ENCODE results near the gene PAGR1.
A peak's percentile ranks its signal among the peaks of the same experiment; 100 is the strongest.
"Not testable (repeated sequence)": the region's sequence is repeated elsewhere in the genome, so short reads cannot be mapped to it uniquely, and the experiment has no call there.

Gene PAGR1

GRCh38 chr16:29815793-29816693 lies at the start of gene PAGR1:
Gene PAGR1, plus strand, starts transcription at chr16:29816152. Its CDS starts 374 bp downstream, at chr16:29816526.
- peak; percentile 100 for DNase-seq

- DNase-seq = no peak
Measured at GRCh38 chr16:29766571-29766970, 49.4 kb upstream of the PAGR1 start.

DNA sequence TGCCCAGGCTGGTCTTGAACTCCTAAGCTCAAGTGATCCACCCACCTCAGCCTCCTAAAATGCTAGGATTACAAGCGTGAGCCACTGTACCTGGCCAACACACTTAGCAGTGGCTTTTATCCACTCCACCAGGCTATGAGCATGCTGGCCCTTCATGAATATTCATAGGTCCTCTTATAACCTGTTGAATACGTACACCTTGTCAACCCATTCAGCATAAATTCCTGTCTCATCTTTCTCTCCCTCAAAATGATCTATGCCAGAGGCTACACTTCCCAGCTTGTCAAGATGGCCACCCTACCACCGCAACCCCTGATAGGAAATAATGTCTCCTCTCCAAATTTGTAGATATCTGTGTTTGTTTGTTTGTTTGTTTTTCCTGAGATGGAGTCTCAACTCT lies 48.9 kb upstream of the PAGR1 start:
- DNase-seq = no peak

DNA sequence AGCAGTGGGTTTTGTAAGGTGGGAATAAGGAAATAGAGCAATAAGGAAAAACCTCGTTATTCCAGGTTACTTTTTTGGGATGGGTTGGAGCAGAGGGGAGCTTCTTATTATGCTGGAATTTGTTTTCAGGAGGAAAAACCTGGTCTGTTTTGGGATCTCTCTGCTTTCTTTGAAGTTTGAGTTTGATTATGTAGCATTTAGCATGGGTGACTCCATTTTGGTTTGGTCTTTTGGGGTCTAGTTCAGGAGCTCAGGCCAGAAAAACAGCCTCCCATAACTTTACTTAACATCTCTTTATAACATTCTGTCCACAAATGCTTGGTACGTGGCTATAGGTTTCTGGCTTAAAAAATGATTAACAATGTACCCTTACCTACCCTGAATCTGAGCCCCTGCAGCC lies 46.4 kb upstream of the PAGR1 start:
- DNase-seq = no peak

DNA sequence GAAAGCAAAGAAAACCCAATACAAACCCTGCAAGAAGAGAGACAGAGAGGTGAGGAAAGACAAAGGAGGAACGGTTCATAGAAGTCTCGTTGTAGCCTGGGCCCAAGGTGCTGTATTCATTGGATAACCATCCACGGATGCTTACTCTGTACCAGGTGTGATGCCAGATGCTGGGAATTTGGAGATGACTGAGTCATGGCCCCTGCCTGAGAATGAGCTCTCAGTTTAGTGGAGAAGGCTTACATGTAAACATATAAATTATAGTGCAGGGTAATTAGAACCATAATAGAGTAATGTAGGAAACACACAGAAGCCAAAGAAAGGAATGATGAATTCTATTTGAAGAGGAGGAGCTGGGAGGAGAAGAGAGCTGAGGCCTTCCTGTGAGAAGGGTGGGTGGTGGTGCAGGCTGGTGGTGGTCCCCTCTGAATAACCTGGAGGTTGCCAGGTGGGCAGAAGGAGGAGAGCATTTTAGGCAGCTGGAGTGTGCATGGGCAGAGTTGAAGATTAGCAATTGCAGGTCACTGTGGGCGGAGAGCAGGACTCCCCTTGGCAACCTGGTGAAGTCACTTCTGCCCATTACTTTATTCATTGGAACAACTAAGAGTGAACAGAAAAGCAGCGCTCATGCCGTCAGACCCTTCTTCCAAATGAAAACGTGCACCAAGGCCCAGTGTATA lies 45.6 kb upstream of the PAGR1 start:
- no peak for DNase-seq

GRCh38 chr16:29772330-29772729 lies 43.6 kb upstream of the PAGR1 start:
- DNase-seq = not testable (repeated sequence)

- DNase-seq = no peak
Measured at GRCh38 chr16:29774730-29775129, 41.2 kb upstream of the PAGR1 start.

DNA sequence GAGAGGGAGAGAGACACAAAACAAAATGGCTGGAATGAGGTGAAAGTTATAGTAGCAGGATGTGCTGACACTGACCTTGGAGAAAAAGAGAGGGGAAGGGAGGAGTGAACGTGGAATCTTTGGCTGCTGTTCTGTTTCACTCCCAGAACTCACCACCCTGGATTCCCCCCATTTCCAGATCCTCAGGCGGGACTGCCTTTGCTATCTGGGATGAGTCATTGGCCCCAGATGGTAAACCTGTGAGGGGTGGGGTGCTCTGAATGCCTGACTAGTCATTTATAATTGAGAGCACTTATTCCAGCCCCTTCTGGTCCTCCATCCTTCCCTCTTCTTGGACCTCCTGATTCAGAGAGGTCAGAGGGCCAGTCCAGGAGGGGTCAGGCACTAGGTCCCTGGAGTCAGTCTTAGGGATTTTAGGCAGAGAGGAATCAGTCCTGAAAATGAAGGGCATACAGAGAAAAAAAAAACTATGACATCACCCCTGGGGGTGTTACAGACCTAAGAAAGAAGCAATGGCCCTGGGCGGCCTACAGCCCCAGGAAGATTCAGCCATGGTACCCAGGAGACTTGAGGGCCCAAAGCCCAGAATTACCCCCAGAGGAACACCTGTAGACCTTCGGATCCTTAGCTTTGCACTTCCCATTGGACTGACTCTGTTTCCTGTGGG lies 40.1 kb upstream of the PAGR1 start:
- no peak for DNase-seq

DNA sequence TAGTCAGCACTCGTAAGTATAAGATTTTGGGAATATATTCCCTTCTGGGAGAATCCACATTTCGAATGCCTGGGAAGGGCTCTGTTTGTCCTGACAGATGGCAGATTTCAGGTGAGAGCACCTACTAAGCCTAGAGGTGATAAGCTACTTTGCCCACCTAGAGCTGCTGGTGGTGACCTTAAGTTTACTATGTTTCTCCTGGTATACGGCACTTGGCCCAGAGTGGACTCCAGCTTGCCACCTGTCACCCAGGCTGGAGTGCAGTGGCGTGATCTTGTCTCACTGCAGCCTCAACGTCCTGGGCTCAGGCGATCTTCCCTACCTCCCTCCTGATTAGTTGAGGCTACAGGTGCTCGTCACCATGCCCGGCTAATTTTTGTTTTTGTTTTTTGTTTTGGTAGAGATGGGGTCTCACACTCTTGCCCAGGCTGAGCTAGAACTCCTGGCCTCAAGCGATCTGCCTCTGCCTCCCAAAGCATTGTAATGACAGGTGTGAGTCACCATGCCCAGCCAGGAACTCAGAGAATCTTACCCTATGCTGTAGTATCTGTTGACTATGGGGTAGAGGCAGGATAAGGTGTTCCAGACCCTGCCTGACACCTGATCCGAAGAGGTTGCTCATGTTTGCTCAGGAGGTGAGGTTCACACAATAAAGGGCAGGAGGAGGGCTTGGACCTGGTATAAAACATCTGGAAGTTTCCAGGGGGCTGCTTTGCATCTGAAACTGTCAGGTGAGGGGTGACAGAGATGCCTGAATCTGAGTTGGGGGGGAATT lies 38.2 kb upstream of the PAGR1 start, which contains the start of gene ZG16:
ZG16 (plus strand) TSS at position 681 of the 775 bp plus-strand sequence. CDS start 1,011 bp downstream, outside the sequence.
- DNase-seq = no peak

- DNase-seq = no peak
Measured at GRCh38 chr16:29779474-29779873, 36.5 kb upstream of the PAGR1 start.

DNA sequence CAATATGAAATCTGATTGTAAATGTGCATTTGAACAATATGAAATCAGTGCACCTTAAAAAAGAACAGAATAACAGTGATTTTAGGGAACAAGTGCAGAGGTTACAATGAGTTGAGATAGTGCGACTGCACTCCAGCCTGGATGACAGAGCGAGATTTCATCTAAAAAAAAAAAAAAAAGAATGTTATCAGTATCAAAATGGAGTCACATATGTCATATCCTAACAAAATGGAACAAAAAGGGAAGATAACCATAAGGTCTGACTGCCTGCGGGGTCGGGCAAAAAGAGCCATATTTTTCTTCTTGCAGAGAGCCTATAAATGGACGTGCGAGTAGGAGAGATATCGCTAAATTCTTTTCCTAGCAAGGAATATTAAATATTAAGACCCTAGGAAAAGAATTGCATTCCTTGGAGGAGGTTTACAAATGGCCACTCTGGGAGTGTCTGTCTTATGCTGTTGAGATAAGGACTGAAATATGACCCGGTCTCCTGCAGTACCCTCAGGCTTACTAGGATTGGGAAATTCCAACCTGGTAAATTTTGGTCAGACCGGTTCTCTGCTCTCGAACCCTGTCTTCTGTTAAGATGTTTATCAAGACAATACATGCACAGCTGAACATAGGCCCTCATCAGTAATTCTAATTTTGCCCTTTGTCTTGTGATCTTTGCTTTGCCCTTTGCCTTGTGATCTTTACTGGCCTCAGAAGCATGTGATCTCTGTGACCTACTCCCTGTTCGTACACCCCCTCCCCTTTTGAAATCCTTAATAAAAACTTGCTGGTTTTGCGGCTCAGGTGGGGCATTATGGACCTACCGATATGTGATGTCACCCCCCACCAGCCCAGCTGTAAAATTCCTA lies 32.6 kb upstream of the PAGR1 start:
- not testable (repeated sequence) for DNase-seq

DNA sequence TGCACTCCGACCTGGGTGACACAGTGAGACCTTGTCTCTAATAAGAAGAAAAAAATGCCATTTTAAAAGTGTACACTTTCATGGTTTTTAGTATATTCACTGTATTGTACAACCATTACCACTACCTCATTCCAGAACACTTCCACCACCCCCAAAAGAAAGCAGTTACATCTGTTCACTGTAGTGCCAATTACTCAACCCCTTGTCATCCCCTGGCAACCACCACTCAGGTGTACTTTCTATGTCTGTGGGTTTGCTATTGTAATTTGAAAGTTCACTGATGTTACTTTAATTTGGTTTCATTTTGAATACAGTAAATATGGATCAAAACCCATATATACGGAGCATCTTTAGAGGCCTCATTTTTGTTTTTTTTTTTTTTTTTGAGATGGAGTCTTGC lies 31.8 kb upstream of the PAGR1 start:
- DNase-seq = peak in 1 of 2 donors; percentile 17

DNA sequence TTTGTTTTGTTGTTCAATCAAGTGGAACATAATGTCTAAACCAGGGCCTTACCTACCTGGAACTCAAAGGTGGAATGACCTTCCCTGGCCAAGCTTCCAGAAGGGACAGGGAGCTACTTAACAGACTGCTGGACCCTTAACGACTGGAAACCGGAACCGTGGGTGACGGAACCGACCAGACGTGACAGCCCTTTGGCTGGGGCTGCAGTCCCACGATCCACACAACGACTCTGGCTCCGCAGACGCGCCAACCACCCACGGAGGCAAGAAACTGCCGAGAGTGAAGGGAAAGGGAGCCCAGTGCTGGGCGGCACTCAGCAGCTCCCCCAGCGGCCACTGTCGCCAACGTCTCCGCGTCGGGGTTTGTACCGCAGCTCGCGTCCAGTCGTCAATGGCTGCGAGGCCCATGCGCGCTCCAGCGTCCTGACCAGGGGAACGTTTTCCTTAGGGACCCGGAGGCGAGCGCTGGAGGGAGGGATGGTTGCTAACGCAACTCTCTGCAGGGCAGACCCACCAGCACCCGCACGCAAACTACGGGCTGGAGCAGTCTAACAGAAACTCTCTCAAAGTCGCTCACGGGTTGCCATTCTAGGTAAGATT lies 31.0 kb upstream of the PAGR1 start:
- peak; percentile 77 to 83 for DNase-seq

DNA sequence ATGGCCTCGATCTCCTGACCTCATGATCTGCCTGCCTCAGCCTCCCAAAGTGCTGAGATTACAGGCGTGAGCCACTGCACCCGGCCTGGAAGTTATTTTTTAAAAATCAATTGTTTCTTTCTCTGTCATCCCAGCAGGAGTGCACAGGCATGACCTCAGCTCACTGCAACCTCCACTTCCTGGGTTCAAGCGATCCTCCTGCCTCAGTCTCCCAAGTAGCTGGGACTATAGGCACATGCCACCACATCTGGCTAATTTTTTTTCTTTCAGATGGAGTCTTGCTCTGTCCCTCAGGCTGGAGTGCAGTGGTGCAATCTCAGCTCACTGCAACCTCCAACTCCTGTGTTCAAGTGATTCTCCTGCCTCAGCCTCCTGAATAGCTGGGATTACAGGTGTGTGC lies 28.8 kb upstream of the PAGR1 start:
- not testable (repeated sequence) for DNase-seq

GRCh38 chr16:29789775-29790182 lies 26.2 kb upstream of the PAGR1 start:
- no peak for DNase-seq

DNA sequence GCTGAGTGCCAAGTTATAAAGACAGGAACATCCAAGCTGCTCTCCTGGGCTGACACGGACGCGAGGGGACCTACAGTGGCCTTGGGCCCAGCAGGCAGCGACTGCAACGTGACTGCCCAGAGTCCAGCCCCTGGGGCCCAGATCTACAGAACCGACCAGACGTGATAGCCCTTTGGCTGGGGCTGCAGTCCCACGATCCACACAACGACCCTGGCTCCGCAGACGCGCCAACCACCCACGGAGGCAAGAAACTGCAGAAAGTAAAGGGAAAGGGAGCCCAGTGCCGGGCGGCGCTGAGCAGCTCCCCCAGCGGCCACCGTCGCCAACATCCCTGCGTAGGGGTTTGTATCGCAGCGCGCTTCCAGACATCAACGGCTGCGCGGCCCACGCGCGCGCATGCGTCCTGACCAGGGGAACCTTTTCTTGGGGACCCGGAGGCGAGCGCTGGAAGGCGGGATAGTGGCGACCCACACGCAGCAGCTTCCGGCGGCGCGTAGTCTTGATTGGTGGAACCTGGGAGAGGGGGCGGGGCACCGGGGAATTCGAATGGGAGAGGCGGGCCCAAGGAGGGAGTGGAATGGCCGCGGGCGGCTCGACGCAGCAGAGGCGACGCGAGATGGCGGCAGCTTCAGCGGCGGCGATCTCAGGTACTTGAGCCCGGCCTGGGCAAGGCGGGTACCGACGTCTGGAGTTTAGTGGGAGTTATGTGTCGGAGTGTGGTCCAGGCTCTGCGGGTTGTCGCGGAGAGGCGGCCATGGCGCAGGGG lies 25.6 kb upstream of the PAGR1 start, which contains the start of gene KIF22:
KIF22 (plus strand) TSS at position 569 of the 766 bp plus-strand sequence; CDS start at position 578, 9 bp downstream.
- peak; percentile 100 for DNase-seq

DNA sequence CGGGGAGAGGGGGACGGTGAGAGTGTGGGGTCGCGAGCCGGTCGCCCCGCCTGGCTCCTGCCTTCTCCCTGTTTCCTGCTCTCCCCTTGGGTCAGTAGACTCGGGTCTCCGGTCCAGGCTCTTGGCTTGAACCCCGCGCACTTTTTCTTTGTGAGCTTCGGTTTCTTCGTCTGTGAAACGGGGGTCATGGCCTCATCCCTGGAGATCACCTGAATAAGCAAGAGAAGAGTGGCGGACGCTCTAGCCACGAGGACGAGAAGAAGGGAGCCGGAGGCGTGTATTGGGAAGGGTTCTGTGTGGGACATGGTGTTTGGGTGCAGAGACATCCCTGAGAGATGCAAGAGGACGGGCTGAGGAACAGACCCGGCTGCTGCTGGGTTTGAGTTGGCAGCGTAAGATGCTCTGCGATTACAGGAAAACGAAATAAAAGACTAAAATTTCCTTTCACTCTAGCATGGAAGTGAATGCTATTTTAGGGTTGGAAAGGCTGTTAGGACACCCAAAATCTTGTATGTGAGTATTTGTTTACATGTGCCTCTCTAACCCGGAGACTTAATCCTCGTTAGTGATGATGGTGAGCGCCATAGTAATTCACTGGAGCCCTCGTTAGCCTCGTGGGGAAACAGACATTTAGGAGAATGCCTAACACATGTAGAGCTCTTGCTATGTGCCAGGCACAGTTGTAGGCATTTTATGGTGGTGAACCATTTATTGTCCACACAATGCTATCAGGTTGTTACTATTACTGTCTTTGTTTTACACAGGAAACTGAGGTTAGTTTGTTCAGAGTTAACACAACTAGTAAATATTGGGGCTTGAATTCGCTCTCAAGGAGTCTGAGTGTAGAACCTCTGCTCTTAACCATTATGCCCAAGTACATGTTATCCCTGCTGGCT lies 24.8 kb upstream of the PAGR1 start:
- peak in 1 of 2 donors; percentile 36 for DNase-seq

DNA sequence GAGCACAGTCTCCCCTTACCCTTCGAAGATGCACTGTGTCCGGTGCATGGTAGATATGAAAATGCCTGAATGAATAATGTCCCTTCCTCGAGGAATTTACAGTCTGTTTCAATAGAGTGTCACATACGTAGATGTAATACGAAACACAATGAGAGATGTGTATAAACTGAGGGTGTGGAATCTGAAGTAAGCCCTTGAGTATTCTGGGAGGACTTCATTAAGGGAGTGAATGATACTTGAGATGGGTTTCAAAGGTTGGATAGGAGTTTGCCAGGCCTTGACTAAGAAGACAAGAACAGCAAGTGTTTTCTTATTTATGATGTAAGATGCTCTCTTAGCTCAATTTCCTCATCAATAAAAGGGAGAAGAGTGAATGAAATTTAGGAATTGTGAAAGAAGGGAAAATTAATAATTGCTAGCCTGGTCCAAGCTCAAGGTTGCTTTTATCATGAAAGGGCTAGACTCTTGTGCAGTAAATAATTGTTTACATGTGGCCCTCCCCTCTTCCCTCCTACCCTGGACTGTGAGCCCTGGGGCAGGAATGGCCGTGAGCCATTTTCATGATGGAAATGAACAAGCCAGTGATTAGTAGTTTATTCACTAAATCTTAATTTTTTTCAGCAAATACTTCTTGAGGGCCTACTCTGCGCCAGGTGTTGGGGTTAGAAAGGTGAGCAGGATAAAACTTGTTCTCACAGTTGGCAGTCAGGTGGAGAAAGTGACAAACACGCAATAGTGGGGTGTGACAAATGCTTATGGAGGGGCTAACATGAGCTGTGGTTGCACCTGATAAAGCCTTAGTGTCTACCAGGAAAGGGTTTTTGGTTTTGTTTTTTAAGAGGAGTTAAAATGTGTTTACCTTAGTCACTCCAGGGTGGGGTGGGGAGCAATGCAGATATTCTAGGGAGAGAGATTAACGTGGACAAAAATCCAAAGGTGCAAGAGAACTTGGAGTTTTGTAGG lies 23.8 kb upstream of the PAGR1 start:
- DNase-seq = peak in 1 of 2 donors; percentile 23

Measured in CD4-positive, alpha-beta T cell treated with Interferon alpha-2 for 1 hour (primary cell).